Measurements from ENCODE around the gene KRT33A. TPM values are rescaled to one million over a fixed set of nuclear protein-coding genes. Genes with fewer than 3 reads are reported as not detected.
"Not testable (repeated sequence)": the region's sequence is repeated elsewhere in the genome, so short reads cannot be mapped to it uniquely, and the experiment has no call there.

KRT33A gene
- not detected for total RNA-seq
- not detected for polyA plus RNA-seq
- long read RNA-seq, donor 1: 0 reads
- long read RNA-seq, donor 2: 0 reads
- long read RNA-seq, donor 3: 0 reads
- long read RNA-seq, donor 4: 0 reads
- long read RNA-seq, donor 5: 0 reads
- long read RNA-seq, donor 6: 0 reads
- long read RNA-seq, donor 7: 0 reads
- long read RNA-seq, donor 8: 0 reads
- long read RNA-seq, donor 9: 0 reads
- long read RNA-seq, donor 10: 0 reads

DNA sequence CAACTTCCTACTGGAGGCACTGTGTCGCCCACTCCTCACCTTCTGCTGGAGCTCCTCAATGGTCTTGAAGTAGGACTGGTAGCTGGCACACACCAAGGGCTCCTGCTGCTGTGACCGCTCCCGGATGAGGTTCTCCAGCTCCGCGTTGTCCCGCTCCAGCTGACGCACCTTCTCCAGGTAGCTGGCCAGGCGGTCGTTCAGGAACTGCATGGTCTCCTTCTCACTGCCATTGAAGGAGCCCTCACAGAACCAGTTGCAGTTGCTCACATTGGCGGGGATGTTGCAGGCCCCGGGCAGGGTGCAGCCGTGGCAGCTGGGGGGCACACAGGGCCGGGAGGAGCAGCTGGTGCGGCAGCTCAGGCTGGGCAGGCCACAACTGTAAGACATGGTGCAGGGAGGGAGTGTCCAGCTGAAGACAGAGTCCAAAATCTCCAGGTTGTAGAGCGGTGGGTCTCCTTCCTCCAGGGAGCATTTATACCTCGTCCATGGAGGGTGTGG lies at the start of gene KRT33A:
Gene KRT33A, minus strand, starts transcription at position 448 of the 498 bp plus-strand sequence. Its CDS starts 61 bp downstream, at position 387.
- H3K4me3 ChIP-seq; H3K9me3 ChIP-seq (replicated peaks in 1 of 3); intact Hi-C loops (cut with DNase I); DNase-seq; H3K27me3 ChIP-seq; H3K4me1 ChIP-seq (replicated peaks in 1 of 2); H3K27ac ChIP-seq; H3K36me3 ChIP-seq (replicated peaks in 1 of 2): not testable (repeated sequence)
- 87 to 96% (median 89%) methylated on average over 10 to 16 of the region's 16 CpGs for WGBS, 4 donors

DNA sequence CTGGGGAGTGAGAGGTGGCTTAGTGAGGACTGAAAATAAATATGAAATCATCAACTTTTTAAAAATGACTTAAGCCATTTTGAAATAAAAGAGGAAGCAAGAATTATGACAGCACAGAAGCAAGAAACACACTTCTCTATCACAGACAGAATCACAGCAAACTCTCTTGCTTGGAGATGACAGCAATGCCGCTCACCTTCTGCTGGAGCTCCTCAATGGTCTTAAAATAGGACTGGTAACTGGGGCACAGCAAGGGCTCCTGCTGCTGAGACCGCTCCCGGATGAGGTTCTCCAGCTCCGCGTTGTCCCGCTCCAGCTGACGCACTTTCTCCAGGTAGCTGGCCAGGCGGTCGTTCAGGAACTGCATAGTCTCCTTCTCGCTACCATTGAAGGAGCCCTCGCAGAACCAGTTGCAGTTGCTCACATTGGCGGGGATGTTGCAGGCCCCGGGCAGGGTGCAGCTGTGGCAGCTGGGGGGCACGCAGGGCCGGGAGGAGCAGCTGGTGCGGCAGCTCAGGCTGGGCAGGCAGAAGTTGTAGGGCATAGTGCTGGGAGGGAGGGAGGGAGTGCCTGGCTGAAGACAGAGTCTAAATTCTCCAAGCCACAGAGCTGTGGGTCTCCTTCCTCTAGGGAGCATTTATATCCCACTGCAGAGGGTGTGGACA lies 46.5 kb upstream of the KRT33A start, which contains the start of gene KRT31:
Gene KRT31, minus strand, starts transcription at position 613 of the 665 bp plus-strand sequence. Its CDS starts 69 bp downstream, at position 544.
- intact Hi-C loops (cut with DNase I): no loop called here
- no peaks in the 10 kb centered on the region for H3K36me3 ChIP-seq (replicated peaks in 1 of 2)
- no peaks in the 10 kb centered on the region for H3K4me1 ChIP-seq (replicated peaks in 1 of 2)
- TF ChIP-seq POLR2A (IDR thresholded peaks at IDR 0.05): no peak
- TF ChIP-seq, protein P1, sequence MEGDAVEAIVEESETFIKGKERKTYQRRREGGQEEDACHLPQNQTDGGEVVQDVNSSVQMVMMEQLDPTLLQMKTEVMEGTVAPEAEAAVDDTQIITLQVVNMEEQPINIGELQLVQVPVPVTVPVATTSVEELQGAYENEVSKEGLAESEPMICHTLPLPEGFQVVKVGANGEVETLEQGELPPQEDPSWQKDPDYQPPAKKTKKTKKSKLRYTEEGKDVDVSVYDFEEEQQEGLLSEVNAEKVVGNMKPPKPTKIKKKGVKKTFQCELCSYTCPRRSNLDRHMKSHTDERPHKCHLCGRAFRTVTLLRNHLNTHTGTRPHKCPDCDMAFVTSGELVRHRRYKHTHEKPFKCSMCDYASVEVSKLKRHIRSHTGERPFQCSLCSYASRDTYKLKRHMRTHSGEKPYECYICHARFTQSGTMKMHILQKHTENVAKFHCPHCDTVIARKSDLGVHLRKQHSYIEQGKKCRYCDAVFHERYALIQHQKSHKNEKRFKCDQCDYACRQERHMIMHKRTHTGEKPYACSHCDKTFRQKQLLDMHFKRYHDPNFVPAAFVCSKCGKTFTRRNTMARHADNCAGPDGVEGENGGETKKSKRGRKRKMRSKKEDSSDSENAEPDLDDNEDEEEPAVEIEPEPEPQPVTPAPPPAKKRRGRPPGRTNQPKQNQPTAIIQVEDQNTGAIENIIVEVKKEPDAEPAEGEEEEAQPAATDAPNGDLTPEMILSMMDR (IDR thresholded peaks at IDR 0.05): no peak
- no peaks in the 10 kb centered on the region for H3K9me3 ChIP-seq (replicated peaks in 1 of 3)
- no peaks in the 10 kb centered on the region for H3K27me3 ChIP-seq
- H3K27ac ChIP-seq: no peak within 1 kb of the TSS
- WGBS, 4 donors: 90 to 95% (median 94%) methylated on average over 9 to 16 of the region's 16 CpGs
- DNase-seq: no peak
- no peak within 1 kb of the TSS for H3K4me3 ChIP-seq

DNA sequence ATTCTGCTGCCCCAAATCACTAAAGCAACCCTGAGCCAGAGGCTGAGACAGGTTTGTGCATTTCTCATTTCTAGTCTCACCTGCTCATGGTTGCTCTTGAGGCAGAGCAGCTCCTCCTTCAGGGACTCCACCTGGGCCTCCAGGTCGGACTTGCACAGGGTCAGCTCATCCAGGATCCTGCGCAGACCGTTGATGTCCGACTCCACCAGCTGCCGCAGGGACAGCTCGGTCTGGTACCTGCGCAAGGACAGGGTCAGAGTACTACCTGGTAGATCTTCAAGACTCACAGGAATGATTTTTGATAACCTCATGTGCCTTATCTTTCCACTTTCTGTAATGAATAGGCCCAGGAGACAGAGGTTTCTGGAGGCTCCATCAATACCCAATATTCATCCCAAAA lies 45.7 kb upstream of the KRT33A start:
- Histone ChIP-seq H3K4me1 (replicated peaks in 1 of 2) (no peaks in the 10 kb centered on the region), H3K9me3 (replicated peaks in 1 of 3) (no peaks in the 10 kb centered on the region), H3K27me3 (no peaks in the 10 kb centered on the region), H3K4me3 (no peak overlapping the region), H3K36me3 (replicated peaks in 1 of 2) (no peaks in the 10 kb centered on the region), H3K27ac (no peak overlapping the region)
- TF ChIP-seq, protein P1 (IDR thresholded peaks at IDR 0.05): no peak
- TF ChIP-seq POLR2A (IDR thresholded peaks at IDR 0.05): no peak
- WGBS, 4 donors: 89 to 100% (median 93%) methylated on average over 5 to 7 of the region's 7 CpGs
- no peak for DNase-seq
- intact Hi-C loops (cut with DNase I): no loop called here

DNA sequence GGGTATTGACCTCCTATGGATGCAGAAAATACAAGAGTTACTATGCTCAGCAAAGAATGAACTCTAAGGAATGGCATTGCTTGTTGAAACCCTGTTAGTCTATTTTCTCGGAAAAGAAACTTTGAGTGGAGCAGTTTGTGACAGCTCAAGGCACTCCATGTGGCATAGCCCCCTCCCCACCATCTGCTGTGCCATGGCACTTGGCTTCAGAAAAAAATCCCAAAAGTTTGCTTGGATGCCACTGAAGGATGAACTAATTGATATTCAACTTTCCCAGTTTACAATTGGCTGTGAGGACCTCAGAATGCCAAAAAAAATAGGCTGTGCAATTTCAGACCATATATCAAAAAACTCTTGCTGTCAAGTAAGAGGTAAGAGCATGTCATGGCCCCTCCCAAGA lies 45.0 kb upstream of the KRT33A start:
- DNase-seq: no peak
- no peak for TF ChIP-seq POLR2A (IDR thresholded peaks at IDR 0.05)
- TF ChIP-seq, protein P1 (IDR thresholded peaks at IDR 0.05): no peak
- intact Hi-C loops (cut with DNase I): no loop called here
- WGBS, 4 donors: 76 to 100% (median 89%) methylated on average over 1 of the region's 1 CpG
- H3K4me1 ChIP-seq (replicated peaks in 1 of 2): no peaks in the 10 kb centered on the region
- H3K27ac ChIP-seq: no peak overlapping the region
- H3K27me3 ChIP-seq: no peaks in the 10 kb centered on the region
- H3K9me3 ChIP-seq (replicated peaks in 1 of 3): no peaks in the 10 kb centered on the region
- no peaks in the 10 kb centered on the region for H3K36me3 ChIP-seq (replicated peaks in 1 of 2)
- H3K4me3 ChIP-seq: no peak overlapping the region

DNA sequence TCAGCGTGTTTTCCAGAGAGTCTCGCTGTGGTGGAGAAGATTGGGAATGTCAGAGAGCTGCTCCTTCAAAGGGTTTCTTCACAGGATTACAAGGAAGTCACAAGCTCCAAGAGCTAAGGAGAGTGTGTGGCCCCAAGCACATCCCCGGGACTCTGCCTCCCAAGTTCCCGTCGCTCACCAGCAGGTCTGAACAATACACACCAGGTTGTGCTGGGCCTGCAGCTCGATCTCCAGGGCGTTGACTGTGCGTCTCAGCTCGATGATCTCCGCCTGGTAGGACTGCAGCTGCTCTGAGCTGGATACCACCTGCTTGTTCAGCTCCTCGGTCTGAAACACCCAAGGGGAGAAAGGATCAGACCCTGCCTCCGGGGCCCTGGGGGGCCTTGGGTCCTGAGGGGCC lies 44.4 kb upstream of the KRT33A start:
- H3K27me3 ChIP-seq; H3K36me3 ChIP-seq (replicated peaks in 1 of 2); DNase-seq; H3K4me3 ChIP-seq; H3K9me3 ChIP-seq (replicated peaks in 1 of 3); intact Hi-C loops (cut with DNase I); H3K4me1 ChIP-seq (replicated peaks in 1 of 2); H3K27ac ChIP-seq: not testable (repeated sequence)
- WGBS, 4 donors: 74 to 93% (median 87%) methylated on average over 3 to 12 of the region's 12 CpGs
